ENCODE measurements around the gene KRT36.
A peak's percentile ranks its signal among the peaks of the same experiment; 100 is the strongest.

The KRT36 gene

GRCh38 chr17:41489531-41489930 lies at the start of gene KRT36:
Gene KRT36 (minus strand): TSS chr17:41489910. CDS start chr17:41489864, 46 bp downstream.
- DNase-seq = no peak

- peak; percentile 51 for DNase-seq
Observed at GRCh38 chr17:41539071-41539492, 49.4 kb upstream of the KRT36 start.

GRCh38 chr17:41538565-41538991 lies 48.9 kb upstream of the KRT36 start:
- peak; percentile 79 for DNase-seq

GRCh38 chr17:41537990-41538389 lies 48.3 kb upstream of the KRT36 start:
- DNase-seq = peak; percentile 59

DNA sequence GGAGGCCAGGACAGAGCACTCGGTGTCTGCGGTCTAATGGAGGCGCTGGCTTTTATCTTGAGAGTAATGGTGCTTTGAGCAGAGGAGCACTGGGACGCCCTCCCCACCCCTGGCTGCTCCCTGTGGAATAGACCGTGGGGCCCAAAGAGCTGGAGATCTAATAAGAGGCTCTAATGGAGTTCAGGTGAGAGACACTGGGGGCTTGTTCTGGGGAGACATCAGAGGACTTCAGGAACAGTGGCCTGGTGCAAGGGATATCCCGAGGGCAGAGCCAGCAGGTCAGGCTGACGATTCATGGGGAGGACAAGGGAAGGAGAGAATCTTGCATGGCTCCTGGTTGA lies 47.9 kb upstream of the KRT36 start:
- DNase-seq = no peak

DNA sequence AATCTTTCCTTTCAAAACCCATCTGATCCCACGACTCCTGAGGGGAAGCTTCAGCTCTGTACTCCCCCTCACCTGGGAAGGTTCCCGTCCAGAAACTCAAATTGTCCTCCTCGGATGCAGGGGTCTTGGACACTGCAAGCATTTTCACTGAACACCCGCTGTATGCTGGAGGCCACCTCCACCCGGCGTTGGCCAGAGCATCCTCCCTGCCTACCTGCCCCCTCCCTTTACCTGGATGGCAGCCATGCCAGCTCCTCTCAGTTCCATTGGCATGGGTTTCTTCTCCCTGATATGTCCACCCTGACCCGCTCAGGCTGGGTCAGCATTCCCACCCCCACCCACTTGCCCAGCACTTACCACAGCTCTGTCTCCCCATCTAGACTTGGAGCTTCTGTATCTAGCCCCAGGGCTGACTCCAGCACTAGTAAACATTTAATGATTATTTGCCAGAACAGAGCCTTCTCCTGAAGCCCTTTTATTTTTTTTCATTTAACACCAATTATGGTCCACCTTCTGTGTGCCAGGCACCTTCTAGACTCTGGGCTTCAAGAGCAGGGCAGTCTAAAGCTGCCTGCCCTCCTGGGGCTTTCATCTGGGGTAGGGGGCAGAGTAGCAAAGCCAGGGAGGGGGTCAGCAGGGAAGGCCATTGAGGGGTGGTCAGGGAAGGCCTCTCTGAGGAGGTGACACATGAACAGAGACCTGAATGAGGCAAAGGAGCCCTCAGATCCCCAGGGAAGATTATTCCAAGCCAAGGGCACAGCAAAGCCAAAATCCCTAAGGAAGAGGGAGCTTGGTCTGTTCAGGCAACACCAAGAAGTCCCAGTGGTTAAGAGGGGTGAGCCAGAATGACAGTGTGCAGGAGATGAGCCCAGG lies 47.3 kb upstream of the KRT36 start:
- no peak for DNase-seq

DNA sequence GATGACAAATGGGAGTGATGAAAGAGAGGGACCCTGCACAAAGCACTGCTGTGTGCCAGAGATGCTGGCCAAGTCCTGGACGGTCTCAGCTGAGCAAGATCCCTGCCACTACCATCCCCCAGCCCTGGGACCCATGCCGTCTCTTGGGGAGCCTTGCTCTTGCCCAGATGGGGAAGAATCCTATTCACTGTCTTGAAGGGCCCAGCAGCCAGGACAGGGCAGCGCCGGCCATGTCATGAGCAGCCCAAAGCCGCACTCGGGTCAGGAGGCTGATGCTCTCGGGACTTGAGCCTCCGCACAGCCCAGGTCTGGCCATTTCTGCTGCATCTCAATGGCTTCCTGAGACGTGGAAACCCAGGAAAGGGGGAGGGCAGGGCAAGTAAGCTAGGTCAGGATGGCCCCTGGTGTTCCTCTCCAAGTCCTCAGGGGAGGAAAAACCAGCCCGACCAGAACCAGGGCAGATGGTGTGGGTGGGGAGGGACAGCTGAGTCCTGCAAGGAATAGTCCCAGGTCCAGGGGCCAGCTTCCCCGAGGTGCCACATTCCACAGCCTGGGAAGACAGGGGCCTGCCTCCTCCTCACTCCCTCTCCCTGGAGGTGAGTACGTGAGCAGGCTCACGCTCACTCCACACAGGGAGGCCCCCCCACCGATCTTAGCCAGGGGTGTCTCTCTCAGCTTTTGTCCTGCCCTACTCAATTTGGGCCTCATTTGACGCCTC lies 46.2 kb upstream of the KRT36 start:
- DNase-seq = peak; percentile 42

GRCh38 chr17:41534899-41535546 lies 45.3 kb upstream of the KRT36 start:
- DNase-seq = no peak

- DNase-seq = no peak
Observed at GRCh38 chr17:41533613-41534012, 43.9 kb upstream of the KRT36 start.

- DNase-seq = no peak
Observed at GRCh38 chr17:41532947-41533570, 43.3 kb upstream of the KRT36 start.

DNA sequence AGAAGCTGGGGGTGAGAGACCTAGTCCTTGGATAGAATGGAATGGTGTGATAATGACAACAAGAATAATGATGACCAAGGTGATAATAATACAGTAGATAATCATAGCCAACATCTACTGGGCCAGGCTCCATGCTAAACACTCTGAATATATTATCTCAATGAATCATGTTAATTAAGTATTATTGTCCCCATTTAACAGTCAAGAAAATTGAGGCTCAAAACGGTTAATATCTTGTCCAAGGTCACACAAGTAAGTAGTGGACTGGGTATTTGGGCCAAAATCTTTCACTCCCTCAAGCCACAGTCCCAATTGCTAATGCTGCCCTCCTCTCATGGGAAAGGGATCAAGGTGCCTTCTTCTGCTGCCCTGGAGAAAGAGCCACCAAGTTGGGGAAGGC lies 42.3 kb upstream of the KRT36 start:
- no peak for DNase-seq

- peak; percentile 77 for DNase-seq
Observed at GRCh38 chr17:41530062-41531048, 40.6 kb upstream of the KRT36 start.

GRCh38 chr17:41529491-41529915 lies 39.8 kb upstream of the KRT36 start:
- DNase-seq = no peak

DNA sequence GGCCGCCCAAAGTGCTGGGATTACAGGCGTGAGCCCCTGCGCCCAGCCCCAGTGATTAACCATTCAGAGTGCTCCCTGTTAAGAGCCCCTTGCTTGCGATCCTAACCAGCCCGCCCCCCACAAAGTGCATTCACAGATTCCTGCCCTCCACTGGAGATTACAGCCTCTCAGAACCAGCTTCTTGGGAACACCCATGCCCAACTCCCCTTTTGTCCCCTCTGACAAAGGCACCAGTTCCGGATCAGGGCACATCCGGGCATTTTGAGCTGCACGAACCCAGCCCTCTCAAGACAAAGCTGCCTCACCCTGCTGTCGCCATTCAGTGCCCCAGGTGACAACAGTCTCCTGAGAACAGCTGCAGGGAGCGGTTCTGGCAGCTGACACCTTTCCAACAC lies 39.2 kb upstream of the KRT36 start:
- DNase-seq = no peak

DNA sequence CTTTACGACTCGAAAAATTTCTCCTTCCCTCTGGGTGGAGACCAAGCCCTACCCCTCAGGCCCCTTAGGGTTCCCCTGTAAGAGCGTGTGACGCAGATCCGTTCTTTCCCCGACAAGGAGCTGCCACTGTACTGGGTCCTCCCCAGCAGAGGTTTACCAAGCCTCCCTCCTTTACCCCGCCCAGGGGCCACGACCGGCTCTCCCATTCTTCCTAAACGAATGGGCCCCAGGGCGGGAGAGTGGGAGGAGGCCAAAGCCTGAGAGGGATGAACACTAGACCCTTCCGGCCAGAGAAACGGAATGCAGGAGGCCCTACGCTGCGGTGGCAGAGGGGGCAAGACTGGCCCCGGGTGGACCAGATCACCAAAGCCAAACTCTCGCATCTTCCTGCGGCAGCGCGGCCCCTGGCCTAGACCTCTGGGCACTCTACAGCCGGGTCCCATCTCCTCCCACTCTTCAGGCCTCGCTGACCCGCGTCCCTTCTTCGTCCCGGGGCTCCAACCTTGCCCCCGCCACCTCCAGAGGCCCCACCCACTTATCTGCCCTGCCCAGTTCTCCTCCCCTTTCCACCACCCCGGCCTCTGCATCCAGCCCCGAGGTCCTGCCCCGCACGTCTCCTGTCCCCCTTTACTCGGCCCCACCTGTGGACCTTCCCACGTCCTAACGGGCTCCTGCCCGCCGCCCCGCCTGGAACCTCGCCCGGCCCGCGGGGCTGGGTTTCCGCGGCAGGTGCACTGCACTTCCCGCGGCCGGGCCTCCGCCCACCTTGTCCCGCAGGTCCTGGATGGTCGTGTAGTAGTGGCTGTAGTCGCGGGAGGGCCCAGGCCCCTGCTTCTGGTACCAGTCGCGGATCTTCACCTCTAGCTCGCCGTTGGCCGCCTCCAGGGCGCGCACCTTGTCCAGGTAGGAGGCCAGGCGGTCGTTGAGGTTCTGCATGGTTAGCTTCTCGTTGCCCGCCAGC lies 37.6 kb upstream of the KRT36 start:
- no peak for DNase-seq

DNA sequence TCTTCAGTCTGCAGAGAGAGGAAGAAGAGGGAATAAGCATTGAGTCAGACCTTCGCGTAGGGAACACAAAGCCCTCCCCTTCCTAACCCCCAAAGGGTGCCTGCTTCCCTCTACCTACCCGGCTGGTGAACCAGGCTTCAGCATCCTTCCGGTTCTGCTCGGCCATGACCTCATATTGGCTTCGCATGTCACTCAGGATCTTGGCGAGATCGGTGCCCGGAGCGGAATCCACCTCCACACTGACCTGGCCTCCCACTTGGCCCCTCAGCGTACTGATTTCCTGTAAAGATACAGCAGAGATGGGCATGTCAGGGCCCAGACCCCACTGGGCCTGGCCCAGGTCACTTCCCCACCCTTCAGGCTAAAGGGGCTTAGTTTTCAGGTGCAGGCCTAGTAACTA lies 34.6 kb upstream of the KRT36 start:
- no peak for DNase-seq

DNA sequence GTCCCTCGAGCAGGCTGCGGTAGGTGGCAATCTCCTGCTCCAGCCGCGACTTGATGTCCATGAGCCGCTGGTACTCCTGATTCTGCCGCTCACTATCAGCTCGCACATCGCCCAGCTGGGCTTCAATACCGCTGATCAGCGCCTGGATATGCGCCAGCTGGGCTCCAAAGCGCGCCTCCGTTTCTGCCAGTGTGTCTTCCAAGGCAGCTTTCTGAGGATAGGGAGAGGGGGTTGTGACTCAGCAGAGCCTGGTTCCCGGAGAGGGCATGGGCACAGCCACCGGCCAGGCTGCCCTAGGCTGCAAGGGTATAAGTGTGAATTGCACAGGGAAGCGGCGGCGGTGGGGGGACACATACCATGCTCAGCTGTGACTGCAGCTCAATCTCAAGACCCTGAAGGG lies 34.1 kb upstream of the KRT36 start:
- DNase-seq = no peak

GRCh38 chr17:41523225-41523593 lies 33.5 kb upstream of the KRT36 start:
- no peak for DNase-seq

GRCh38 chr17:41522301-41523224 lies 32.9 kb upstream of the KRT36 start:
- DNase-seq = no peak

Data from fibroblast of skin of right biceps (primary cell).